Liver (tissue), 9 donors: ENCODE data around the gene BATF. TPM values are rescaled to one million over a fixed set of nuclear protein-coding genes. Genes with fewer than 3 reads are reported as not detected.

Experiments used
- DNase-seq: peaks from one replicate; pipeline ENCODE4 v3.0.0-alpha.2; 2017; ENCODE audit warnings: low spot score
- H3K27ac ChIP-seq, 2 donors: one replicate each; pipeline ENCODE4 v1.7.0; 2013; ENCODE audit warnings: inconsistent platforms in 2 of 2, low read length in 2 of 2, control low read depth in 1 of 2, low read depth in 1 of 2, mild to moderate bottlenecking in 1 of 2
- H3K27me3 ChIP-seq, 4 donors: one replicate each; pipeline versions ENCODE4 v1.6.1 to v1.7.0; 2013; ENCODE audit warnings: low read length in 3 of 4, inconsistent platforms in 1 of 4, mild to moderate bottlenecking in 1 of 4, moderate library complexity in 1 of 4; ENCODE audit not compliant: control insufficient read depth in 4 of 4, insufficient read depth in 4 of 4
- H3K36me3 ChIP-seq, 4 donors: one replicate each; pipeline versions ENCODE4 v1.6.1 to v1.7.0; 2013; ENCODE audit warnings: low read length in 3 of 4, mild to moderate bottlenecking in 3 of 4, low read depth in 1 of 4, moderate library complexity in 1 of 4; ENCODE audit not compliant: control insufficient read depth in 4 of 4, insufficient read depth in 3 of 4
- H3K4me1 ChIP-seq, 4 donors: one replicate each; pipeline versions ENCODE4 v1.6.1 to v1.7.0; 2013; ENCODE audit warnings: low read length in 3 of 4, mild to moderate bottlenecking in 3 of 4, moderate library complexity in 1 of 4; ENCODE audit not compliant: control insufficient read depth in 4 of 4, insufficient read depth in 4 of 4
- H3K4me3 ChIP-seq, 3 donors: one replicate each; pipeline versions ENCODE4 v1.6.1 to v1.7.0; 2013; ENCODE audit warnings: low read length in 3 of 3, control low read depth in 1 of 3, low read depth in 1 of 3, mild to moderate bottlenecking in 1 of 3
- H3K9ac ChIP-seq, 2 donors: one replicate each; pipeline ENCODE4 v1.7.0; 2013; ENCODE audit warnings: low read length in 2 of 2, mild to moderate bottlenecking in 2 of 2, moderate library complexity in 2 of 2, control low read depth in 1 of 2, low read depth in 1 of 2
- H3K9me3 ChIP-seq, 4 donors: one replicate each; pipeline versions ENCODE4 v1.6.1 to v1.7.0; 2013; ENCODE audit warnings: low read length in 3 of 4; ENCODE audit not compliant: control insufficient read depth in 4 of 4
- EGR1 ChIP-seq, 2 donors: IDR thresholded peaks; 2 replicates each; pipeline ENCODE4 v1.6.1; 2016 to 2018; ENCODE audit warnings: antibody characterized with exemption in 2 of 2, low read depth in 2 of 2
- FOXA1 ChIP-seq: IDR thresholded peaks from 2 replicates; pipeline ENCODE4 v1.6.1; 2016; ENCODE audit warnings: antibody characterized with exemption
- FOXA2 ChIP-seq: IDR thresholded peaks from 2 replicates; pipeline ENCODE4 v1.6.1; 2016; ENCODE audit warnings: antibody characterized with exemption
- GABPA ChIP-seq, 2 donors: IDR thresholded peaks in 1 of 2; conservative IDR thresholded peaks in 1 of 2; 2 replicates each; pipeline ENCODE4 v1.6.1; 2016; ENCODE audit warnings: antibody characterized with exemption in 2 of 2, mild to moderate bottlenecking in 1 of 2, moderate library complexity in 1 of 2
- HNF4A ChIP-seq, 2 donors: conservative IDR thresholded peaks; 2 replicates each; pipeline ENCODE4 v1.6.1; 2016; ENCODE audit warnings: antibody characterized with exemption in 2 of 2, mild to moderate bottlenecking in 2 of 2
- HNF4G ChIP-seq: IDR thresholded peaks from 2 replicates; pipeline ENCODE4 v1.6.1; 2016; ENCODE audit warnings: antibody characterized with exemption
- JUND ChIP-seq, 2 donors: IDR thresholded peaks; 2 replicates each; pipeline ENCODE4 v1.6.1; 2016; ENCODE audit warnings: antibody characterized with exemption in 2 of 2
- NR2F2 ChIP-seq: IDR thresholded peaks from 2 replicates; pipeline ENCODE4 v1.6.1; 2016; ENCODE audit warnings: antibody characterized with exemption
- RAD21 ChIP-seq, 2 donors: IDR thresholded peaks; 2 replicates each; pipeline ENCODE4 v1.6.1; 2016; ENCODE audit warnings: antibody characterized with exemption in 2 of 2, mild to moderate bottlenecking in 2 of 2
- RXRA ChIP-seq, 2 donors: IDR thresholded peaks; 2 replicates each; pipeline ENCODE4 v1.6.1; 2017 to 2018; ENCODE audit warnings: antibody characterized with exemption in 2 of 2, mild to moderate bottlenecking in 1 of 2
- SP1 ChIP-seq: IDR thresholded peaks from 2 replicates; pipeline ENCODE4 v1.6.1; 2018; ENCODE audit warnings: antibody characterized with exemption, mild to moderate bottlenecking
- TAF1 ChIP-seq: conservative IDR thresholded peaks from 2 replicates; pipeline ENCODE4 v1.6.1; 2016; ENCODE audit warnings: antibody characterized with exemption, mild to moderate bottlenecking
- YY1 ChIP-seq: IDR thresholded peaks from 2 replicates; pipeline ENCODE4 v1.6.1; 2016; ENCODE audit warnings: antibody characterized with exemption, mild to moderate bottlenecking
- WGBS: extraction: QIAGEN DNeasy Blood & Tissue Kit; methylation state at CpG from one replicate; pipeline ENCODE4 v1.1.7; 2013; 5-methylcytosine and 5-hydroxymethylcytosine counted together
- polyA plus RNA-seq, 2 donors: library from polyadenylated mRNA; stranded (reverse) in 1 of 2; unstranded in 1 of 2; fragments of 200-250 nt in 1 of 2; fragments of >200 nt in 1 of 2; fragmentation: Nextera tagmentation in 1 of 2; extraction: Ambion mirVana in 1 of 2; gene quantifications; one replicate each; pipeline versions ENCODE4 v1.2.1 to v1.2.3, GENCODE V29; 2013 to 2015
- total RNA-seq, 2 donors: library from RNA; depleted of rRNA; stranded (reverse); fragments of >200 nt; gene quantifications; one replicate each; pipeline ENCODE4 v1.2.3, GENCODE V29; 2014
- TF ChIP-seq, protein P1 (sequence below): IDR thresholded peaks from 2 replicates; pipeline ENCODE4 v1.6.1; 2016; ENCODE audit warnings: antibody characterized with exemption
- TF ChIP-seq, protein P2 (sequence below): IDR thresholded peaks from 2 replicates; pipeline ENCODE4 v1.6.1; 2016; ENCODE audit warnings: antibody characterized with exemption, mild to moderate bottlenecking
- TF ChIP-seq, protein P3 (sequence below): IDR thresholded peaks from 2 replicates; pipeline ENCODE4 v1.6.1; 2016; ENCODE audit warnings: antibody characterized with exemption
- TF ChIP-seq, protein P4 (sequence below): IDR thresholded peaks from 2 replicates; pipeline ENCODE4 v1.6.1; 2016; ENCODE audit warnings: antibody characterized with exemption
- donor health status: healthy.
- donor health status: healthy.
- donor health status: healthy.
- donor health status: healthy.
- donor health status: healthy.

BATF gene
- total and polyA plus RNA-seq, 4 donors: 0.77 to 2.1 (median 1.0) TPM

DNA sequence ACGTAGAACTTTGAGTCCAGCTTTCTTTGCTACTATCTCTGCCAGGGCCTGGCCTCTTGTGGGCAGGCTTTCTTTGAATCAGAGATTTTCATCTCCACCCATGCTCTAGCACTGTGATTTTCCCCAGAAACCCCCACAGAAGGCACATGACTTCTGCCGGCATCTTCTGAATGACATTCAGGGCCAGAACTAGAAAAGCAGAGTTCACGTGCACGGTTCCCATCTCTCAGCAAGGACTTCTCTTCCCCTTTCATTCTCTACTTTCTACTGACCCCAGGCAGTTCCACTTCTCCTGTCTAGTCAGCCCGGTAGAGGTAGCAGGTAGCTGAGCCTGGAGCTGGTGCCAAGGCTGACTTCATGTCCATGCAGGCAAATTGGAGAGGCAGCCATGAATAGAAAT lies 26.9 kb downstream of the BATF start:
- no peak for DNase-seq
- H3K4me3 ChIP-seq: no peak overlapping the region
- no peak overlapping the region for H3K9ac ChIP-seq
- WGBS: 83% methylated on average over 5 of the region's 5 CpGs
- TF ChIP-seq FOXA1 (no peak), JUND (IDR thresholded peaks at IDR 0.05) (no peak), EGR1 (IDR thresholded peaks at IDR 0.05; ENCODE audit: low read depth in 2 of 2) (no peak), RXRA (IDR thresholded peaks at IDR 0.05) (no peak), HNF4A (conservative IDR thresholded peaks at IDR 0.05) (no peak), HNF4G (no peak), RAD21 (IDR thresholded peaks at IDR 0.05) (no peak), SP1 (no peak), NR2F2 (no peak), TAF1 (no peak), FOXA2 (no peak), YY1 (no peak), GABPA (IDR thresholded peaks at IDR 0.05 in 1 of 2, conservative IDR thresholded peaks at IDR 0.05 in 1 of 2) (no peak)
- TF ChIP-seq, protein P1, sequence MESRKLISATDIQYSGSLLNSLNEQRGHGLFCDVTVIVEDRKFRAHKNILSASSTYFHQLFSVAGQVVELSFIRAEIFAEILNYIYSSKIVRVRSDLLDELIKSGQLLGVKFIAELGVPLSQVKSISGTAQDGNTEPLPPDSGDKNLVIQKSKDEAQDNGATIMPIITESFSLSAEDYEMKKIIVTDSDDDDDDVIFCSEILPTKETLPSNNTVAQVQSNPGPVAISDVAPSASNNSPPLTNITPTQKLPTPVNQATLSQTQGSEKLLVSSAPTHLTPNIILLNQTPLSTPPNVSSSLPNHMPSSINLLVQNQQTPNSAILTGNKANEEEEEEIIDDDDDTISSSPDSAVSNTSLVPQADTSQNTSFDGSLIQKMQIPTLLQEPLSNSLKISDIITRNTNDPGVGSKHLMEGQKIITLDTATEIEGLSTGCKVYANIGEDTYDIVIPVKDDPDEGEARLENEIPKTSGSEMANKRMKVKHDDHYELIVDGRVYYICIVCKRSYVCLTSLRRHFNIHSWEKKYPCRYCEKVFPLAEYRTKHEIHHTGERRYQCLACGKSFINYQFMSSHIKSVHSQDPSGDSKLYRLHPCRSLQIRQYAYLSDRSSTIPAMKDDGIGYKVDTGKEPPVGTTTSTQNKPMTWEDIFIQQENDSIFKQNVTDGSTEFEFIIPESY: no peak
- TF ChIP-seq, protein P2, sequence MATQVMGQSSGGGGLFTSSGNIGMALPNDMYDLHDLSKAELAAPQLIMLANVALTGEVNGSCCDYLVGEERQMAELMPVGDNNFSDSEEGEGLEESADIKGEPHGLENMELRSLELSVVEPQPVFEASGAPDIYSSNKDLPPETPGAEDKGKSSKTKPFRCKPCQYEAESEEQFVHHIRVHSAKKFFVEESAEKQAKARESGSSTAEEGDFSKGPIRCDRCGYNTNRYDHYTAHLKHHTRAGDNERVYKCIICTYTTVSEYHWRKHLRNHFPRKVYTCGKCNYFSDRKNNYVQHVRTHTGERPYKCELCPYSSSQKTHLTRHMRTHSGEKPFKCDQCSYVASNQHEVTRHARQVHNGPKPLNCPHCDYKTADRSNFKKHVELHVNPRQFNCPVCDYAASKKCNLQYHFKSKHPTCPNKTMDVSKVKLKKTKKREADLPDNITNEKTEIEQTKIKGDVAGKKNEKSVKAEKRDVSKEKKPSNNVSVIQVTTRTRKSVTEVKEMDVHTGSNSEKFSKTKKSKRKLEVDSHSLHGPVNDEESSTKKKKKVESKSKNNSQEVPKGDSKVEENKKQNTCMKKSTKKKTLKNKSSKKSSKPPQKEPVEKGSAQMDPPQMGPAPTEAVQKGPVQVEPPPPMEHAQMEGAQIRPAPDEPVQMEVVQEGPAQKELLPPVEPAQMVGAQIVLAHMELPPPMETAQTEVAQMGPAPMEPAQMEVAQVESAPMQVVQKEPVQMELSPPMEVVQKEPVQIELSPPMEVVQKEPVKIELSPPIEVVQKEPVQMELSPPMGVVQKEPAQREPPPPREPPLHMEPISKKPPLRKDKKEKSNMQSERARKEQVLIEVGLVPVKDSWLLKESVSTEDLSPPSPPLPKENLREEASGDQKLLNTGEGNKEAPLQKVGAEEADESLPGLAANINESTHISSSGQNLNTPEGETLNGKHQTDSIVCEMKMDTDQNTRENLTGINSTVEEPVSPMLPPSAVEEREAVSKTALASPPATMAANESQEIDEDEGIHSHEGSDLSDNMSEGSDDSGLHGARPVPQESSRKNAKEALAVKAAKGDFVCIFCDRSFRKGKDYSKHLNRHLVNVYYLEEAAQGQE: no peak
- TF ChIP-seq, protein P3, sequence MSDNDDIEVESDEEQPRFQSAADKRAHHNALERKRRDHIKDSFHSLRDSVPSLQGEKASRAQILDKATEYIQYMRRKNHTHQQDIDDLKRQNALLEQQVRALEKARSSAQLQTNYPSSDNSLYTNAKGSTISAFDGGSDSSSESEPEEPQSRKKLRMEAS: no peak
- TF ChIP-seq, protein P4, sequence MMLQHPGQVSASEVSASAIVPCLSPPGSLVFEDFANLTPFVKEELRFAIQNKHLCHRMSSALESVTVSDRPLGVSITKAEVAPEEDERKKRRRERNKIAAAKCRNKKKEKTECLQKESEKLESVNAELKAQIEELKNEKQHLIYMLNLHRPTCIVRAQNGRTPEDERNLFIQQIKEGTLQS: no peak
- H3K4me1 ChIP-seq: peaks cover 0 to 4% (median 0%) of the 10 kb centered on the region in 4 donors
- H3K27ac ChIP-seq: no peak overlapping the region
- no peaks in the 10 kb centered on the region for H3K36me3 ChIP-seq
- no peaks in the 10 kb centered on the region for H3K9me3 ChIP-seq
- H3K27me3 ChIP-seq: no peaks in the 10 kb centered on the region

DNA sequence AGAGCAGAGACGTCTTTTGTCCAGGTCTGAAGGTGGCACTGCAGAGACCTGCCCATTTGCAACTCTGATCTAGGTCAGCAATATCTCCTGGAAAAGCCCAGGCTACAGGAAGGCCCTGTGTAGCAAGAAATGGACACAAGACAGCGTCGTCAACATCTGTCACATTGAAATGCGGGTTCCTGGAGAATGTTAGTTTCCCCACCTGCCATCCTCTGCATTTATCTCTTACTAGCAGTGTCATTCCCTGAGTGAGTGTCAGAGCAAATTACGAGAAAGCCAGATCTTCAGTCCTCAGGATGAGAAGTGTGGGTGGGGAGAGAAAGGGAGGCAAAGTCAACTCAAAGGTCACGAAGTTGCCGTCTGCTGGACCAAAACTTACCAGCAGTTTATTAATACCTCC lies 28.8 kb downstream of the BATF start:
- WGBS: 91% methylated on average over 7 of the region's 7 CpGs
- no peak overlapping the region for H3K27ac ChIP-seq
- TF ChIP-seq FOXA2: no peak
- TF ChIP-seq RXRA (IDR thresholded peaks at IDR 0.05): no peak
- no peak for TF ChIP-seq FOXA1
- TF ChIP-seq YY1: no peak
- TF ChIP-seq EGR1 (IDR thresholded peaks at IDR 0.05; ENCODE audit: low read depth in 2 of 2): no peak
- no peak for DNase-seq
- H3K36me3 ChIP-seq: no peaks in the 10 kb centered on the region
- H3K9me3 ChIP-seq: no peaks in the 10 kb centered on the region
- no peak overlapping the region for H3K4me3 ChIP-seq
- H3K27me3 ChIP-seq: no peaks in the 10 kb centered on the region
- H3K4me1 ChIP-seq: peaks cover 0 to 4% (median 0%) of the 10 kb centered on the region in 4 donors
- H3K9ac ChIP-seq: no peak overlapping the region
